ENCODE measurements around the gene POLE.

Gene POLE

GRCh38 chr12:132593521-132593920 is 93.6 kb downstream of the POLE start:
- no peak for DNase-seq

GRCh38 chr12:132593071-132593470 is 94.1 kb downstream of the POLE start:
- no peak for DNase-seq

- no peak for DNase-seq
Measured at GRCh38 chr12:132592282-132592970, 94.7 kb downstream of the POLE start.

GRCh38 chr12:132591107-132591935 is 95.8 kb downstream of the POLE start:
- DNase-seq: no peak

- no peak for DNase-seq
Measured at GRCh38 chr12:132588821-132589669, 98.1 kb downstream of the POLE start.

GRCh38 chr12:132588319-132588718 is 98.8 kb downstream of the POLE start:
- DNase-seq: no peak

GRCh38 chr12:132587781-132588180 is 99.4 kb downstream of the POLE start:
- DNase-seq: no peak

GRCh38 chr12:132586929-132587328 is 100.2 kb downstream of the POLE start:
- no peak for DNase-seq

GRCh38 chr12:132585177-132585576 is 102.0 kb downstream of the POLE start:
- DNase-seq: no peak

- DNase-seq: no peak
Measured at GRCh38 chr12:132584429-132584828, 102.7 kb downstream of the POLE start.

GRCh38 chr12:132583736-132584135 is 103.4 kb downstream of the POLE start:
- DNase-seq: no peak

GRCh38 chr12:132583411-132583710 is 103.8 kb downstream of the POLE start:
- DNase-seq: no peak

GRCh38 chr12:132582582-132583410 is 104.3 kb downstream of the POLE start:
- DNase-seq: no peak

GRCh38 chr12:132582058-132582420 is 105.1 kb downstream of the POLE start:
- no peak for DNase-seq

GRCh38 chr12:132581348-132582057 is 105.6 kb downstream of the POLE start:
- no peak for DNase-seq

GRCh38 chr12:132580701-132581292 is 106.3 kb downstream of the POLE start:
- DNase-seq: no peak

- DNase-seq: no peak
Measured at GRCh38 chr12:132579744-132580143, 107.4 kb downstream of the POLE start.

- no peak for DNase-seq
Measured at GRCh38 chr12:132578826-132579225, 108.3 kb downstream of the POLE start.

GRCh38 chr12:132578118-132578517 is 109.0 kb downstream of the POLE start:
- DNase-seq: no peak

- no peak for DNase-seq
Measured at GRCh38 chr12:132577191-132577920, 109.8 kb downstream of the POLE start.

- DNase-seq: no peak
Measured at GRCh38 chr12:132576701-132577100, 110.4 kb downstream of the POLE start.
